PC-3 (cell line): ENCODE data around the gene BEND5. TPM values are rescaled to one million over a fixed set of nuclear protein-coding genes. Genes with fewer than 3 reads are reported as not detected.
A peak's percentile ranks its signal among the peaks of the same experiment; 100 is the strongest.

Experiments
- ATAC-seq: fragments of 200-7000 bp; cut with Tn5 transposase; 2 replicates; pipeline ENCODE4 v1.9.1; 2020; ENCODE audit warnings: mild to moderate bottlenecking, moderate library complexity
- BruUV-seq: library from RNA; stranded (reverse); fragments of 400-500 nt; replicated peaks from 2 replicates; lab custom pipeline; 2021; lab: Mats Ljungman, UMichigan
- CTCF ChIA-PET: fragments of 300-600 bp; sonication (Branson Sonifier 250); formaldehyde crosslinking; loops from one replicate; lab custom pipeline; 2022; ENCODE audit warnings: antibody characterized with exemption; lab: Charles Lee
- POLR2A ChIA-PET: fragments of 300-600 bp; sonication (Branson Sonifier 250); formaldehyde crosslinking; loops from one replicate; lab custom pipeline; 2022; ENCODE audit warnings: antibody characterized with exemption; ENCODE audit not compliant: unreplicated experiment; lab: Charles Lee
- DNase-seq: peaks from one replicate; pipeline ENCODE4 v3.0.0-alpha.2; 2015
- H2AFZ ChIP-seq: fragments of 300-600 bp; sonication (generic); 2 replicates; pipeline ENCODE4 v1.6.0; 2016; ENCODE audit warnings: antibody characterized with exemption, low read length
- H3F3A ChIP-seq: fragments of 300-600 bp; sonication (generic); one replicate; pipeline ENCODE4 v1.6.0; 2017; ENCODE audit warnings: antibody characterized with exemption, low read length, control low read depth, mild to moderate bottlenecking; ENCODE audit not compliant: unreplicated experiment
- H3K27ac ChIP-seq: fragments of 300-600 bp; sonication (generic); 2 replicates; pipeline ENCODE4 v1.5.1; 2016; ENCODE audit warnings: mild to moderate bottlenecking, low read length
- H3K27me3 ChIP-seq: fragments of 300-600 bp; sonication (generic); 2 replicates; pipeline ENCODE4 v1.6.1; 2016; ENCODE audit warnings: low read length, mixed read lengths
- H3K36me3 ChIP-seq: fragments of 300-600 bp; sonication (generic); 2 replicates; pipeline ENCODE4 v1.6.1; 2016; ENCODE audit warnings: low read depth, mixed run types, low read length, mixed read lengths
- H3K4me1 ChIP-seq: fragments of 300-600 bp; sonication (generic); 2 replicates; pipeline ENCODE4 v1.5.1; 2016; ENCODE audit warnings: low read length; ENCODE audit not compliant: insufficient read depth
- H3K4me2 ChIP-seq: fragments of 300-600 bp; sonication (generic); 2 replicates; pipeline ENCODE4 v1.6.0; 2016; ENCODE audit warnings: low read length
- H3K4me3 ChIP-seq: fragments of 300-600 bp; sonication (generic); 2 replicates; pipeline ENCODE4 v1.5.1; 2016; ENCODE audit warnings: mild to moderate bottlenecking, low read length, mixed read lengths
- H3K79me2 ChIP-seq: fragments of 300-600 bp; sonication (generic); 2 replicates; pipeline ENCODE4 v1.6.1; 2017; ENCODE audit warnings: low read length, mixed read lengths
- H3K9ac ChIP-seq: fragments of 300-600 bp; sonication (generic); 2 replicates; pipeline ENCODE4 v1.6.0; 2016; ENCODE audit warnings: mild to moderate bottlenecking, low read length
- H3K9me2 ChIP-seq: fragments of 300-600 bp; sonication (generic); replicated peaks from 2 replicates; pipeline ENCODE4 v1.6.1; 2016; ENCODE audit warnings: mixed run types, low read length, mixed read lengths
- H3K9me3 ChIP-seq: fragments of 300-600 bp; sonication (generic); 2 replicates; pipeline ENCODE4 v1.6.1; 2016; ENCODE audit warnings: low read length, mixed read lengths
- H4K20me1 ChIP-seq: fragments of 300-600 bp; sonication (generic); 2 replicates; pipeline ENCODE4 v1.6.1; 2016; ENCODE audit warnings: low read length, mixed read lengths
- CTCF ChIP-seq: fragments of 300-600 bp; sonication (generic); conservative IDR thresholded peaks from 2 replicates; pipeline ENCODE4 v1.5.1; 2017; ENCODE audit warnings: antibody characterized with exemption, low read depth, mild to moderate bottlenecking, low read length
- EZH2 ChIP-seq: fragments of 300-600 bp; sonication (generic); IDR thresholded peaks from one replicate; pipeline ENCODE4 v1.6.1; 2017; ENCODE audit warnings: antibody characterized with exemption, mild to moderate bottlenecking, low read length; ENCODE audit not compliant: unreplicated experiment
- EZH2phosphoT487 ChIP-seq: fragments of 300-600 bp; sonication (generic); IDR thresholded peaks from 2 replicates; pipeline ENCODE4 v1.6.1; 2018; ENCODE audit warnings: mild to moderate bottlenecking, antibody characterized with exemption, low read length, borderline replicate concordance
- intact Hi-C: fragments of 100-400 bp; cut with micrococcal nuclease; formaldehyde crosslinking; loops from 2 replicates; pipeline ENCODE4 v1.9.0; 2023
- total RNA-seq: library from RNA; depleted of rRNA; stranded (reverse); fragments of >200 nt; gene quantifications from 2 replicates; pipeline ENCODE4 v1.2.3, GENCODE V29; 2014

BEND5 gene
- total RNA-seq, 1 experiment from 2014 or later = 3.1 TPM

- BruUV-seq = no TSS peak
- no peaks in the 10 kb centered on the region for H3K79me2 ChIP-seq
- no peak for ATAC-seq
- ChIA-PET POLR2A (no interaction called here), CTCF (no interaction called here)
- H3F3A ChIP-seq = no peaks in the 10 kb centered on the region
- intact Hi-C loops = no loop called here
- peaks cover 7% of the 10 kb centered on the region for H3K4me1 ChIP-seq
- H2AFZ ChIP-seq = no peak overlapping the region
- no peak for TF ChIP-seq CTCF
- TF ChIP-seq EZH2 = no peak
- TF ChIP-seq EZH2phosphoT487 = no peak
- H3K4me2 ChIP-seq = no peak overlapping the region
- H3K36me3 ChIP-seq = no peaks in the 10 kb centered on the region
- no peaks in the 10 kb centered on the region for H3K9me3 ChIP-seq
- H3K27ac ChIP-seq = no peak overlapping the region
- no peaks in the 10 kb centered on the region for H4K20me1 ChIP-seq
- no peak overlapping the region for H3K9ac ChIP-seq
- DNase-seq = no peak
- no peak overlapping the region for H3K4me3 ChIP-seq
- H3K27me3 ChIP-seq = no peaks in the 10 kb centered on the region
- no peaks in the 10 kb centered on the region for H3K9me2 ChIP-seq
Measured at GRCh38 chr1:48790397-48790796, 13.7 kb upstream of the BEND5 start.

GRCh38 chr1:48789903-48790302 lies 13.2 kb upstream of the BEND5 start:
- H3K4me2 ChIP-seq = no peak overlapping the region
- no peaks in the 10 kb centered on the region for H3F3A ChIP-seq
- TF ChIP-seq EZH2 = no peak
- TF ChIP-seq EZH2phosphoT487 = no peak
- TF ChIP-seq CTCF = no peak
- no peaks in the 10 kb centered on the region for H3K36me3 ChIP-seq
- ChIA-PET CTCF (no interaction called here), POLR2A (no interaction called here)
- no peak overlapping the region for H3K4me3 ChIP-seq
- ATAC-seq (no peak), DNase-seq (peak; percentile 11)
- no peak overlapping the region for H3K9ac ChIP-seq
- H3K27me3 ChIP-seq = no peaks in the 10 kb centered on the region
- H3K4me1 ChIP-seq = peaks cover 4% of the 10 kb centered on the region
- H2AFZ ChIP-seq = no peak overlapping the region
- intact Hi-C loops = no loop called here
- no peak overlapping the region for H3K27ac ChIP-seq
- BruUV-seq = no TSS peak
- H4K20me1 ChIP-seq = no peaks in the 10 kb centered on the region
- H3K9me3 ChIP-seq = no peaks in the 10 kb centered on the region
- H3K79me2 ChIP-seq = no peaks in the 10 kb centered on the region
- no peaks in the 10 kb centered on the region for H3K9me2 ChIP-seq

- H4K20me1 ChIP-seq = no peaks in the 10 kb centered on the region
- no peaks in the 10 kb centered on the region for H3K36me3 ChIP-seq
- CTCF ChIA-PET = no interaction called here
- H3K27me3 ChIP-seq = no peaks in the 10 kb centered on the region
- H3F3A ChIP-seq = no peaks in the 10 kb centered on the region
- no peak overlapping the region for H3K4me2 ChIP-seq
- DNase-seq = no peak
- no peaks in the 10 kb centered on the region for H3K4me1 ChIP-seq
- intact Hi-C loops = no loop called here
- no peak overlapping the region for H3K4me3 ChIP-seq
- H2AFZ ChIP-seq = no peak overlapping the region
- no peak overlapping the region for H3K9ac ChIP-seq
- no peak for ATAC-seq
- BruUV-seq = no TSS peak
- H3K9me2 ChIP-seq = no peaks in the 10 kb centered on the region
- no peaks in the 10 kb centered on the region for H3K9me3 ChIP-seq
- POLR2A ChIA-PET = no interaction called here
- no peaks in the 10 kb centered on the region for H3K79me2 ChIP-seq
- no peak overlapping the region for H3K27ac ChIP-seq
- no peak for TF ChIP-seq EZH2
- no peak for TF ChIP-seq CTCF
Measured at GRCh38 chr1:48785869-48786268, 9.2 kb upstream of the BEND5 start.
